Nephron progenitor cell (in vitro differentiated cells): ENCODE results near the gene ZNF319.
"Not testable (repeated sequence)": the region's sequence is repeated elsewhere in the genome, so short reads cannot be mapped to it uniquely, and the experiment has no call there.

ENCODE experiments used
- DNase-seq: peaks from one replicate; pipeline ENCODE4 v3.0.0; 2021
- H3K27ac Mint-ChIP-seq: 2 replicates; pipeline ENCODE4 v1.8.0; 2021; ENCODE audit warnings: mild to moderate bottlenecking, moderate library complexity, mixed read lengths
- H3K27me3 Mint-ChIP-seq: 2 replicates; pipeline ENCODE4 v1.8.0; 2021; ENCODE audit warnings: mild to moderate bottlenecking, low read depth, mixed read lengths; ENCODE audit not compliant: poor library complexity
- H3K36me3 Mint-ChIP-seq: 2 replicates; pipeline ENCODE4 v1.8.0; 2021; ENCODE audit warnings: low read depth, mixed read lengths
- H3K4me1 Mint-ChIP-seq: 2 replicates; pipeline ENCODE4 v1.8.0; 2021; ENCODE audit warnings: mixed read lengths
- H3K4me3 Mint-ChIP-seq: 2 replicates; pipeline ENCODE4 v1.8.0; 2021; ENCODE audit warnings: mild to moderate bottlenecking, moderate library complexity, mixed read lengths
- H3K9me3 Mint-ChIP-seq: 2 replicates; pipeline ENCODE4 v1.8.0; 2021; ENCODE audit warnings: mild to moderate bottlenecking, moderate library complexity, mixed read lengths
- CTCF ChIP-seq: fragments of 200-600 bp; sonication (generic); IDR thresholded peaks from 2 replicates; pipeline ENCODE4 v1.5.0; 2021; ENCODE audit warnings: antibody characterized with exemption

ZNF319 gene

DNA sequence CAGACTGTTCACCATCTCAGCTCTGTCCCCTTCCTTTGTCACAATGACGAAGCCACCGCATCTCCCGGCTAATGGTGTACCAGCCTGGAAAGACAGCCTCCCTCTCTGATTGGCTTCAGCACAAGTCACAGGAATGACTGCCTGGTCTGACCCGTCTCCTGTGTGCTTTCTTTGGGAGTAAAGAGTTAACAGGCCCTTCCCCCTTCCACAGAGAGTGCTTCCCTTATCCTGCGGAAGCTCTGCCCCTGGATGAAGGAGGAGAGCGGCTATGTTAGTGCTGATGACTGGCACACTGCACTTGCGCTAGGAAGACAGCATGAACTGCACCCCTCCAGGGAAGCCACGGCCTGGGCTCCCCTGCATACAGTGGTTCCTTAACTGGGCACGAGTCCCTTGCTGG lies 12.0 kb upstream of the ZNF319 start:
- H3K27me3 Mint-ChIP-seq, result no peaks in the 10 kb centered on the region

GRCh38 chr16:58011652-58012051 lies 11.2 kb upstream of the ZNF319 start:
- DNase-seq, result no peak
- Mint-ChIP-seq H3K27me3 (no peaks in the 10 kb centered on the region), H3K36me3 (peaks cover 41% of the 10 kb centered on the region), H3K9me3 (peaks cover 12% of the 10 kb centered on the region), H3K27ac (peak overlapping the region; percentile 64), H3K4me3 (no peak overlapping the region), H3K4me1 (peaks cover 31% of the 10 kb centered on the region)
- TF ChIP-seq CTCF, result no peak

More for the DNA sequence above, 12.0 kb upstream of the ZNF319 start:
- Mint-ChIP-seq H3K27ac (no peak overlapping the region), H3K9me3 (peaks cover 5% of the 10 kb centered on the region), H3K4me3 (no peak overlapping the region), H3K4me1 (peaks cover 31% of the 10 kb centered on the region), H3K36me3 (peaks cover 34% of the 10 kb centered on the region)
- no peak for TF ChIP-seq CTCF
- DNase-seq, result no peak

GRCh38 chr16:58010886-58011285 lies 10.4 kb upstream of the ZNF319 start:
- no peak overlapping the region for H3K27ac Mint-ChIP-seq
- peaks cover 46% of the 10 kb centered on the region for H3K36me3 Mint-ChIP-seq
- H3K9me3 Mint-ChIP-seq, result peaks cover 14% of the 10 kb centered on the region
- no peaks in the 10 kb centered on the region for H3K27me3 Mint-ChIP-seq
- no peak overlapping the region for H3K4me3 Mint-ChIP-seq
- peaks cover 31% of the 10 kb centered on the region for H3K4me1 Mint-ChIP-seq
- TF ChIP-seq CTCF, result no peak
- no peak for DNase-seq

DNA sequence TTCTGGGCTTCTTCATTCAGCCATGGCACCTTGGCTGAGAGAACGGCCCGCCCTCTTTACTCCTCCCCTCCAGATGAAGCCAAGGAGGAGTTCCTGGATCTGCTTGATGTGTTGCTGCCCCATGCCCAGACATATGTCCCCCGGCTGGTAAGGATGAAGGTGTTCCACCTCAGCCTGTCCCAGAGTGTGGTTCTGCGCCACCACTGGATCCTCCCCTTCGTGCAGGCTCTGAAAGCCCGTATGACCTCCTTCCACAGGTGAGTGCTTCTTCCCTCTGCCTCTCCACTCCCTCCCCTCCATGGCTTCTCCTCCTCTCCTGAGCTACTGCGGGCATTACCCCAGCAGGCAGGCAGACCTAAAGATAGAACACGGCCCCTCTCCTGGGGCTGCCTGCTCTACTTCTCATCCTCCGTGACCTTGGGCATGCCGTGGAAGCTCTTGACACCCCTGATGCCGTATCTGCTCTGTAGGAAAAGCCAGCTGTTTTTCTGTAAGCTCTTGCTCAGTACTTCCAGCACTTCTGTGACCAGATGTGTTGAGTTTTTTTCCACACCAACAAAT lies 9.5 kb upstream of the ZNF319 start:
- Mint-ChIP-seq H3K36me3 (peaks cover 54% of the 10 kb centered on the region), H3K4me3 (no peak overlapping the region), H3K9me3 (peaks cover 14% of the 10 kb centered on the region), H3K27me3 (no peaks in the 10 kb centered on the region), H3K27ac (peak overlapping the region; percentile 77), H3K4me1 (peaks cover 31% of the 10 kb centered on the region)
- DNase-seq, result no peak
- no peak for TF ChIP-seq CTCF

GRCh38 chr16:58004736-58005135 lies 4.3 kb upstream of the ZNF319 start:
- peak overlapping the region; percentile 3 for H3K27ac Mint-ChIP-seq
- peaks cover 14% of the 10 kb centered on the region for H3K9me3 Mint-ChIP-seq
- H3K27me3 Mint-ChIP-seq, H3K4me3 Mint-ChIP-seq, DNase-seq: not testable (repeated sequence)
- H3K36me3 Mint-ChIP-seq, result peaks cover 48% of the 10 kb centered on the region
- H3K4me1 Mint-ChIP-seq, result peaks cover 13% of the 10 kb centered on the region

GRCh38 chr16:58002936-58003335 lies 2.5 kb upstream of the ZNF319 start:
- no peak for TF ChIP-seq CTCF
- H3K36me3 Mint-ChIP-seq, result peaks cover 35% of the 10 kb centered on the region
- no peak overlapping the region for H3K27ac Mint-ChIP-seq
- H3K4me1 Mint-ChIP-seq, result peaks cover 27% of the 10 kb centered on the region
- no peak for DNase-seq
- H3K9me3 Mint-ChIP-seq, result peaks cover 8% of the 10 kb centered on the region
- peaks cover 3% of the 10 kb centered on the region for H3K27me3 Mint-ChIP-seq
- peak overlapping the region; percentile 5 for H3K4me3 Mint-ChIP-seq
